GM18511 (cell line): ENCODE data around the gene MCUR1.

Experiments used
- ATAC-seq: cut with Tn5 transposase; IDR thresholded peaks from one replicate; pipeline ENCODE4 v1.9.1; 2021; ENCODE audit warnings: mild to moderate bottlenecking, moderate library complexity; ENCODE audit not compliant: unreplicated experiment

MCUR1 gene

DNA sequence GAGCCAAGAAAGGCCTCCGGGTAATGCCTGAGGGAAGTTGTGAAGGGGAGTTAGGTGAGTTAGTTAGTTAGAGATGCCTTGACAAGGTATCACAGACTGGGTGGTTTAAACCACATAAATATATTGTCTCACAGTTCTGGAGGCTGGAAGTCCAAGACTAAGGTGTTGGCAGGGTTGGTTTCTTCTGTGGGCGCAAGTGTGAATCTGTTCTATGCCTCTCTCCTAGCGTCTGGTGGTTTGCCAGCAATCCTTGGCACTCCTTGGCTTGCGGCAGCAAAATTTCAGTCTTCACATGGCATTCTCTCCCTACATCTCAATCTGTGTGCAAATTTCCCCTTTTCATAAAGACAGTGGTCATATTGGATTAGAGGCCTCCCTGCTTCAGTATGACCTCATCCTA, 73.0 kb downstream of the MCUR1 start:
- no peak for ATAC-seq
